ENCODE measurements around the gene SNUPN. TPM values are rescaled to one million over a fixed set of nuclear protein-coding genes. Genes with fewer than 3 reads are reported as not detected.

Gene SNUPN
- 18.8 and 24.3 TPM in 2 replicates for total RNA-seq

GRCh38 chr15:75625542-75626347, at the start of gene SNUPN:
Gene SNUPN, minus strand, starts transcription at chr15:75625725. Its CDS starts 4,674 bp downstream, at chr15:75621051.

GRCh38 chr15:75647370-75648155, 22.0 kb upstream of the SNUPN start, which contains the start of gene SNX33:
Gene SNX33, plus strand, starts transcription at chr15:75647912. Its CDS starts 1,191 bp downstream, at chr15:75649103.

GRCh38 chr15:75639709-75640482, 14.4 kb upstream of the SNUPN start, which contains the start of gene IMP3:
Gene IMP3, minus strand, starts transcription at chr15:75640224. Its CDS starts 56 bp downstream, at chr15:75640168.

GRCh38 chr15:75578948-75579920, 46.3 kb downstream of the SNUPN start, which contains the start of gene PTPN9:
Gene PTPN9, minus strand, starts transcription at chr15:75579315. Its CDS starts 539 bp downstream, at chr15:75578776.

Other genes with a start within 250 kb of the SNUPN start
- 33.0 and 34.9 TPM in 2 replicates for gene SIN3A, start 174.0 kb downstream of the SNUPN start, total RNA-seq
- 29.3 and 32.1 TPM in 2 replicates for gene PTPN9, start 46.4 kb downstream of the SNUPN start, total RNA-seq
- gene IMP3, start 14.5 kb upstream of the SNUPN start, total RNA-seq, result 57.6 and 84.1 TPM in 2 replicates
- gene SNX33, start 22.2 kb upstream of the SNUPN start, total RNA-seq, result 13.0 and 28.8 TPM in 2 replicates
- 14.2 and 22.8 TPM in 2 replicates for gene CSPG4, start 87.1 kb upstream of the SNUPN start, total RNA-seq
- gene UBE2Q2, start 217.7 kb upstream of the SNUPN start, total RNA-seq, result 26.6 and 29.4 TPM in 2 replicates

Measured in mesangial cell (primary cell).